Subcutaneous abdominal adipose tissue (tissue), 5 donors: Measurements from ENCODE around the gene TPST1.

ENCODE experiments used
- H3K27ac ChIP-seq: one replicate; pipeline ENCODE4 v1.7.0; 2013; ENCODE audit warnings: low read depth, mild to moderate bottlenecking, inconsistent platforms, low read length, moderate library complexity
- H3K27me3 ChIP-seq, 5 donors: one replicate each; pipeline ENCODE4 v1.7.0; 2013; ENCODE audit warnings: low read length in 5 of 5, inconsistent platforms in 1 of 5; ENCODE audit not compliant: control insufficient read depth in 5 of 5, insufficient read depth in 4 of 5
- H3K36me3 ChIP-seq, 5 donors: one replicate each; pipeline ENCODE4 v1.7.0; 2013; ENCODE audit warnings: low read length in 5 of 5; ENCODE audit not compliant: control insufficient read depth in 5 of 5, insufficient read depth in 5 of 5
- H3K4me1 ChIP-seq, 5 donors: one replicate each; pipeline ENCODE4 v1.7.0; 2013; ENCODE audit warnings: low read length in 5 of 5, mild to moderate bottlenecking in 3 of 5, moderate library complexity in 1 of 5; ENCODE audit not compliant: control insufficient read depth in 5 of 5, insufficient read depth in 5 of 5
- H3K4me3 ChIP-seq, 5 donors: one replicate each; pipeline ENCODE4 v1.7.0; 2013; ENCODE audit warnings: low read length in 5 of 5, low read depth in 1 of 5
- H3K9ac ChIP-seq, 5 donors: one replicate each; pipeline ENCODE4 v1.7.0; 2013; ENCODE audit warnings: low read length in 5 of 5, mild to moderate bottlenecking in 4 of 5, moderate library complexity in 3 of 5
- H3K9me3 ChIP-seq, 5 donors: one replicate each; pipeline ENCODE4 v1.7.0; 2013; ENCODE audit warnings: low read length in 5 of 5; ENCODE audit not compliant: control insufficient read depth in 5 of 5
- donor health status: healthy.
- donor health status: healthy.
- donor health status: healthy.
- donor health status: healthy.
- donor health status: healthy.

The TPST1 gene

DNA sequence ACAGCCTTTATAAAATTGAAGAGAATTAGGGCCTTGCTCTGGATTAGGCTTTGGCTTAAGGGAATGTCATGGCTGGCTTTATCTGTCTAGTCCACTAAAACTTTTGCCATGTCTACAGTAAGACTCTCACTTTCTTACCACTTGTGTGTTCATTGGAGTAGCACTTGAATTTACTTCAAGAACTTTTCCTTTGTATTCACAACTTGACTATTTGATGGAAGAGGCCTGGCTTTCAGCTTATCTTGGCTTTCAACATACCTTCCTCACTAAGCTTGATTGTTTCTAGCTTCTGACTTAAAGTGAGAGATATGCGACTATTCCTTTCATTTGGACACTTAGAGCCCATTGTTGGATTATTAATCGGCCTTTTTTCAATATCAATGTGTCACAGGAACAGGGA lies 96.1 kb downstream of the TPST1 start:
- Histone ChIP-seq H3K27ac (no peak overlapping the region), H3K4me3 (no peak overlapping the region), H3K9me3 (peaks cover 4 to 10% (median 8%) of the 10 kb centered on the region in 5 donors), H3K36me3 (no peaks in the 10 kb centered on the region), H3K27me3 (no peaks in the 10 kb centered on the region), H3K9ac (no peak overlapping the region), H3K4me1 (peaks cover 0 to 4% (median 0%) of the 10 kb centered on the region in 5 donors)

DNA sequence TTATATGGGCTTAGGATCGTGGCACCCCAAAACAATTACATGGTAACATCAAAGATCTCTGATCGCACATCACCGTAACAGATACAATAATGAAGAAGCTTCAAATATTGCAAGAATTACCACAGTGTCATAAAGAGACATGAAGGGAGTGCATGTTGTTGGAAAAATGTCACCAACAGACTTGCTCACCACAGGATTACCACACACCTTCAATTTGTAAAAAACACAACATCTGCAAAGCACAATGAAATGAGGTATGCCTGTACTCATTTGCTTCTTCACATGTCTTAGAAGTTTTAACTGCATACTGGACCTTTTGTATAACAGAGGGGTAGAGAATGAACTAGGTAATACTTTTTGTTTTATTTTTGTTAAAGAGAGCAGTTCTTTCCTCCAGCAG lies 96.6 kb downstream of the TPST1 start:
- H3K27ac ChIP-seq: no peak overlapping the region
- H3K9ac ChIP-seq: no peak overlapping the region
- H3K4me1 ChIP-seq: peaks cover 0 to 6% (median 0%) of the 10 kb centered on the region in 5 donors
- H3K36me3 ChIP-seq: no peaks in the 10 kb centered on the region
- H3K4me3 ChIP-seq: no peak overlapping the region
- H3K27me3 ChIP-seq: no peaks in the 10 kb centered on the region
- peaks cover 4 to 10% (median 8%) of the 10 kb centered on the region in 5 donors for H3K9me3 ChIP-seq

DNA sequence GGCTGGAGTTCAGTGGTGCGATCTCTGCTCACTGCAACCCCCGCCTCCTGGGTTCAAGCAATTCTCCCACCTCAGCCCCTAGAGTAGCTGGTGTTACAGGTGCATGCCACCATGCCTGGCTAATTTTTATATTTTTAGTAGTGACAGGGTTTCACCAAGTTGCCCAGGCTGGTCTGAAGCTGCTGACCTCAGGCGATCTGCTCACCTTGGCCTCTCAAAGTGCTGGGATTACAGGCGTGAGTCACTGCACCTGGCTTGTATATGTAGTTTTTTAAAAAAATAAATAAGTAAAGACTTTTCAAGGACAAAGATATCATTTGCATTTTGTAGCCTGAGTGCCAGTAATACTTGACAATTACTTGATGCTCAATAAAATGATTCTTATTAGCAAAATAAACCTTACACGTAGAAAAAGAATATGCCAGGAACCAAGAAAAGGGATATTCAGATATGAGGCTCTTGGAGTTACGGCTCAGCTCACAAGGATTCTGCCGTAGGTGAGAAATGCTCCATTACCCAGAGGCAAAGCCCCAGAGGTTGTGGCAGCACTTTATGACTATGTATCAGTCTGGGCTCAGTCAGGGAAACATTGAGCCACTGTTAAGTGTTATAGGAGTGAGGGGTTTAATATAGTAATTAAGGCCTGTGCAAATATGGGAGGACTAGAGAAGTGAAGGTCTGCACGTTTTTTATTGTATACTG lies 98.5 kb downstream of the TPST1 start:
- Histone ChIP-seq H3K9me3 (peaks cover 0 to 2% (median under 1%) of the 10 kb centered on the region in 5 donors), H3K4me3 (no peak overlapping the region), H3K9ac (no peak overlapping the region), H3K36me3 (no peaks in the 10 kb centered on the region), H3K27me3 (no peaks in the 10 kb centered on the region), H3K27ac (no peak overlapping the region), H3K4me1 (peaks cover 0 to 6% (median 0%) of the 10 kb centered on the region in 5 donors)

DNA sequence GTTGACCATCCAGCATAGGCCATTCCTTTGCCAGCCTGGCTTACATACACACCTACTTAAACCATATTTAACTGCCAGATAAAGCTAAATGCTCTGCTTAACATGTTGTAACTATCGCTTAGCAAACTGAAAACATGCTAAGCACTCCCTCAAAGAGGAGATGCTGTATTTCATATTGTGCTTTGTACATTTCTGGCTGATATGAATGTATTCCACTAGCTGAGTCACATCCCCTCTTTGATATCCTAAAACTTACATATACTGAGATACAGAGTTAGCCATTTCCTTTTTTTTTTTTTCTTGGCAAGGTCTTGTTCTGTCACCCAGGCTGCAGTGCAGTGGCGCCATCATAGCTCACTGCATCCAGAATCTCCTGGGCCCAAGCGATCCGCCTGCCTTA lies 99.4 kb downstream of the TPST1 start:
- no peaks in the 10 kb centered on the region for H3K27me3 ChIP-seq
- H3K27ac ChIP-seq: no peak overlapping the region
- H3K36me3 ChIP-seq: no peaks in the 10 kb centered on the region
- no peaks in the 10 kb centered on the region for H3K9me3 ChIP-seq
- H3K9ac ChIP-seq: no peak overlapping the region
- H3K4me3 ChIP-seq: no peak overlapping the region
- peaks cover 0 to 6% (median 0%) of the 10 kb centered on the region in 5 donors for H3K4me1 ChIP-seq

DNA sequence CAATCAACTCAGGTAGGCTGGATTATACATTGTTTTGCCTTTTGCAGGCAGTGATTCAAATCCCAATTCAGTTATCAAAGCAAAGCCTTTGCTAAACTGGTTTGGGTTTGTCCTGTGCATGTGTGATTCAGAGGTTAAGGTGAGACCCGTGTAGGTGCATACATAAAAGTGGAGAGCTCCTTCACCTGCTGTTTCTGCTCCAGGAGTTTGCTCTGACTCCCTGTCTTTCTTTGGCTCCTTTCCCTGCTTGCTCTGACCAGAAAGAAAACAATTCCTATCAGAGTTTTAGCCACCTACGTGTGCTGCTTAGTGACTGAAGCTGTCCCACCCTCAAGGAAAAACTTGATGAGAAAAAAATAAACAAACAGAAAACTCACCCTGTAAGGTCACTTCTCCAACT lies 101.1 kb downstream of the TPST1 start:
- Histone ChIP-seq H3K27me3 (no peaks in the 10 kb centered on the region), H3K4me1 (peaks cover 0 to 11% (median 0%) of the 10 kb centered on the region in 5 donors), H3K27ac (no peak overlapping the region)

DNA sequence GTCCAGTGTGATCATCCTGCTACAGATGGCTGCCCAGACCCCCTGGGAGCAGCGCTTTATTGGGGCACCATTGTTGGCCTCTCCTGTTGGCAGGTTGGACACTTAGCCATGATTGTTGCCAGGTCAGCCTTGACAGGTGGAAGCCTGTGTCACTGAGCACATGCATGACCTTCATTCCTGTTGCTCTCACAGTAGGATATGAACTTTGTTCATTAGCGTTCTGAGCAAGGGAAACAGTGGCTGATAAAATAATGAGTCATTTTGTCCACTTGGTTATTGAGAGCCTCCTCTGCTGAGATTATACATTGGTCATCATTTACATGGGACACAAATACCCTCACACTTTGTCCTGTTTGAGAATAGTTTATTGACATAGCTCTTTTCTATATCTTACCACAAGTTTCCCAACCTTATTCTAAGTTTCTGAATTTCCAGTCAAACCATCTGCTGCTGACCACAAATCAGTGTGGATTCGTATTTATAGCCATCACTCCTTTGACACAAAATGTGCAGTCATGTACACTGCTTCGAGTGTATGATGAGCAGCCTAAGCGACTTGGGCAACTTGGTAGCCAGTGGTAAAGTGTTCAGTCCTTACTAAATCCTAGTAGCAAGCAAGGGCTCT lies 102.6 kb downstream of the TPST1 start:
- Histone ChIP-seq H3K27ac (no peak overlapping the region), H3K4me3 (no peak overlapping the region), H3K9me3 (no peaks in the 10 kb centered on the region), H3K27me3 (no peaks in the 10 kb centered on the region), H3K36me3 (no peaks in the 10 kb centered on the region), H3K9ac (no peak overlapping the region), H3K4me1 (peaks cover 0 to 11% (median 0%) of the 10 kb centered on the region in 5 donors)

More for the DNA sequence above, 101.1 kb downstream of the TPST1 start:
- Histone ChIP-seq H3K9me3 (no peaks in the 10 kb centered on the region), H3K36me3 (no peaks in the 10 kb centered on the region), H3K9ac (no peak overlapping the region), H3K4me3 (no peak overlapping the region)

DNA sequence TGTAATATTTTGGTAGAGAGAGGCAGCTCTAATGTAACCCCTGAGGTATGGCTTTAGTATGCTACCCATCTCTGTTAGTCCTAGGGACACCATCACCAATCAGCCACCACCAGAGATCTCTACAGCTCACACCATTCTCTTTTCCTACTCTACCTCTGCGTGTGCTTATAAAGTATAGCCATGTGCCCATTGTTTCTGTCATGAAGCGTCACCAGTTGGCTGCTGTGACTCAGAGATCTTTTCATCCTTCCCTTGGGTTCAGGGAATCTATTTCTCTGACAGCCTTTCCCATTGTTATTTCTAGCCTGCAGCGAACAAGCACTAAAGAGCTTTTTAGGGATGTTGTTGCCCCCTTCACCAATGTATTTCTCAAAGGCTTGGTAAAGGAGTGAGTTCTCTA lies 103.3 kb downstream of the TPST1 start:
- no peaks in the 10 kb centered on the region for H3K36me3 ChIP-seq
- no peak overlapping the region for H3K27ac ChIP-seq
- H3K4me3 ChIP-seq: no peak overlapping the region
- peaks cover 0 to 11% (median 0%) of the 10 kb centered on the region in 5 donors for H3K4me1 ChIP-seq
- H3K9me3 ChIP-seq: no peaks in the 10 kb centered on the region
- H3K27me3 ChIP-seq: no peaks in the 10 kb centered on the region
- H3K9ac ChIP-seq: no peak overlapping the region

DNA sequence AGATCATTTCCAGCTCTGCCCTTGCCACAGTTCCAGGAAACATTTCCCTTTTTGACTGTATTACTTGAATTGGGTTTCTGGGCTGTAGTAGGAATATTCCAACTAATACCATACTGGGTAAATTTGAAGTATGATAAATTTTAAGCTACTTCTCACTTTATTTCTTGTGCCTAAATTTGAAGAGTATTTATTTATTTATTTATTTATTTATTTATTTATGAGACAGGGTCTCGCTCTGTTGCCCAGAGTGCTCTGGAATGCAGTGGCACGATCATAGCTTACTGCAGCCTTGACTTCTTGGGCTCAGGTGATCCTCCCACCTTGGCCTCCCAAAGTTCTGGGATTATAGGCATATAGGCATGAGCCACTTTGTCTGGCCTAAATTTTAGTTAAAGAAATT lies 105.5 kb downstream of the TPST1 start:
- no peaks in the 10 kb centered on the region for H3K9me3 ChIP-seq
- H3K36me3 ChIP-seq: no peaks in the 10 kb centered on the region
- H3K27me3 ChIP-seq: no peaks in the 10 kb centered on the region
- H3K9ac ChIP-seq: no peak overlapping the region
- no peak overlapping the region for H3K4me3 ChIP-seq
- no peak overlapping the region for H3K27ac ChIP-seq
- H3K4me1 ChIP-seq: peaks cover 0 to 8% (median 0%) of the 10 kb centered on the region in 5 donors

DNA sequence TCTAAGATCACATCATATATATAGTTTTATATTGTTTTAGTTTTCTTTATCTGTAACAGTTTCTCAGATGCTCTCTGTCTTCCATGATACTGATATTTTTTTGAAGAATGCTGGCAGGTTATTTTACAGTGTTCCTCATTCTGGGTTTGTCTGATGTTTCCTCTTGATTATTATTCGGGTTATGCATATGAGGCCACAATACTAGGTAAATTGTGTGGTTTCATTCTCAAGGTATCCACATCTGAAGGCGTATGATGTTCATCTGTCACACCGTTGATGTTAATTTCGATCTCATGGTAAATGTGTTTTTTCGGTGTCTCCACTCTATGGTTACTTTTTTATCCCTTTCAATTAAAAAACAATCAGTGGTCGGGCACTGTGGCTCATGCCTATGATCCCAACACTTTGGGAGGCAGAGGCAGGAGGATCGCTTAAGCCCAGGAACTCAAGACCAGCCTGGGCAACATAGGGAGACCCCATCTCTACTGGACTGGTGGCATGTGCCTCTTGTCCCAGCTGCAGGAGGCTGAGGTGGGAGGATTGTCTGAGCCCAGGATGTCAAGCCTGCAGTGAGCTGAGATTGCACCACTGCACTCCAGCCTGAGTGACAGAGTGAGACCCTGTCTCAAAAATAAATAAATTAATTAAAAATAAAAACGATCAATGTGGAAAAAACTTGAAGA lies 108.9 kb downstream of the TPST1 start:
- H3K27ac ChIP-seq: no peak overlapping the region
- no peaks in the 10 kb centered on the region for H3K9me3 ChIP-seq
- no peak overlapping the region for H3K4me3 ChIP-seq
- peaks cover 0 to 5% (median 0%) of the 10 kb centered on the region in 5 donors for H3K4me1 ChIP-seq
- H3K9ac ChIP-seq: no peak overlapping the region
- H3K36me3 ChIP-seq: no peaks in the 10 kb centered on the region
- no peaks in the 10 kb centered on the region for H3K27me3 ChIP-seq

DNA sequence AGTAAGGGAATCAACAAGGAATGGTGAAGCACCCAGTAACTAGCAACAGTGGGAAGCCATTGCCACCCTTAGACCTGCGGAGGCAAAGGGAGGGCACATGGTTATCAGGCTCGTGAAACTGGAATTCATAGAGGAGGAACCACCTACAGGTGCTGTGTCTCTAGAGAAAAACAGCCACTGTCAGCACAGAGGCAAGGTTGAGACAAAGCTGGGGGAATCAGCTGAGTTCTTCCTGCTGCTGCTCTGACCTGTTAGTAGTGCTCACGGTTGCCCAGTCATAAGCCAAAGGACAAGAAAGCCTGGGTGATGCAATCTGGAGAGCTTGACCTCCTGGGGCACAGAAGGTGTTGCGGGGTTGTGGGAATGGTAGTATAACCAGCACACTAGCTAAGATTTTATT lies 110.1 kb downstream of the TPST1 start:
- Histone ChIP-seq H3K4me3 (no peak overlapping the region), H3K9ac (no peak overlapping the region), H3K27me3 (no peaks in the 10 kb centered on the region), H3K36me3 (no peaks in the 10 kb centered on the region), H3K27ac (no peak overlapping the region), H3K9me3 (no peaks in the 10 kb centered on the region), H3K4me1 (peaks cover 0 to 3% (median 0%) of the 10 kb centered on the region in 5 donors)
